OCI-LY7 (cell line): ENCODE data around the gene HSBP1L1.

ENCODE experiments used
- CTCF ChIP-seq: fragments of 200-600 bp; sonication (generic); conservative IDR thresholded peaks from 2 replicates; pipeline ENCODE4 v1.5.1; 2014; ENCODE audit warnings: mild to moderate bottlenecking, antibody characterized with exemption, low read length, moderate library complexity, mixed read lengths
- EZH2phosphoT487 ChIP-seq: fragments of 200-600 bp; sonication (generic); IDR thresholded peaks from 2 replicates; pipeline ENCODE4 v1.6.1; 2018; ENCODE audit warnings: low read depth, borderline replicate concordance, mild to moderate bottlenecking, mixed run types, antibody characterized with exemption, low read length, moderate library complexity, mixed read lengths

- TF ChIP-seq CTCF (no peak), EZH2phosphoT487 (no peak)
Measured at GRCh38 chr18:79939096-79939495, 25.3 kb upstream of the HSBP1L1 start.
